ENCODE data around the gene SULT6B1.

DNA sequence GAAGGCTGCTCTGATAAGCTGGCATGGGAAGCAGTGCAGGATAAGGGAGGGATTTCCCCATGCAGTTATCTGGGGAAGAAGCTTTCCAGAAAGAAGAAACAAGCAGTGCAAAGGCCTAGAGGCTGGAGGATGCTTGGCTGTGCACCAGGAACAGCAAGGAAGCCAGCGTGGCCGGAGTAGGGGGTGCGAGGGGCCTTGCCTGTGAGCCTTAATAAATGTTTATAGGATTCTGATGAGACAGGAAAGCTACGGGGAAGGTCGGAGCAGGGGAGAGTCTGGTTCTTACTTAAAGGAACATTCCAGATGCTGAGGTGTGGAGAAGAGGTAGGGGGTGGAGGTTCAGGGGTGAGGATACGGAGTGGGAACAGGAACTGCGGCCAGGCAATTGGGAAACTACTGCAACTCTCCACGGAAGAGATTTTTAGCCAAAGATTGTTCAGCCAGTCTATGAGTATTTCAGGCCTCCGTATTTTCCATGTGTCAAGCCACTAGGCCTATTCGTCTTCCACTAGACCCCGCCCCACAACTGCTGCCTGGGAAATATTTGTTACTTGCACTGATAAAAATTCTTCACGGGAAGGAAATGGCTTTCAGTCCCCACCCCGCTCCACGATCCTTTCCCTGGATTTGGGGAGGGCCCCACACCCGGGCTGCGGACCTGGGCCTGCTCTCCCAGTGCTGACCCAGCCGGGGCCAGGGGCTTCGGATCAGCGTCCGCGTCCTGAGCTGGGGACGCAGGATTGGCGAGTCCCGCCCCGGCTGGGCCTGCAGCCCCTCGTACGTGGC is 32.2 kb downstream of the SULT6B1 start:
- TF ChIP-seq CTCF (IDR thresholded peaks at IDR 0.05) (no peak), POLR2A (IDR thresholded peaks at IDR 0.05) (no peak)
